Right lobe of liver (tissue), 6 donors: ENCODE results near the gene PDCD1. TPM values are rescaled to one million over a fixed set of nuclear protein-coding genes. Genes with fewer than 3 reads are reported as not detected.

Source experiments
- ATAC-seq, 4 donors: fragments of 200-7000 bp; cut with Tn5 transposase; one replicate each; pipeline ENCODE4 v1.9.1; 2020; ENCODE audit warnings: mild to moderate bottlenecking in 4 of 4, moderate library complexity in 4 of 4
- DNase-seq, 3 donors: peaks; one replicate each; pipeline ENCODE4 v3.0.0-alpha.2; 2020
- H3K27ac ChIP-seq, 3 donors: fragments of 200-600 bp; one replicate each; pipeline ENCODE4 v1.8.0; 2022
- H3K27me3 ChIP-seq, 2 donors: fragments of 200-600 bp; one replicate each; pipeline ENCODE4 v1.8.0; 2022
- H3K36me3 ChIP-seq, 4 donors: fragments of 200-600 bp; sonication (generic) in 1 of 4; one replicate each; pipeline versions ENCODE4 v1.5.1 to v1.8.0; 2017 to 2022; ENCODE audit warnings: control low read depth in 1 of 4
- H3K4me1 ChIP-seq, 4 donors: fragments of 200-600 bp; sonication (generic) in 1 of 4; one replicate each; pipeline versions ENCODE4 v1.5.1 to v1.8.0; 2017 to 2022; ENCODE audit warnings: control low read depth in 1 of 4
- H3K4me3 ChIP-seq, 3 donors: fragments of 200-600 bp; one replicate each; pipeline ENCODE4 v1.8.0; 2022
- H3K9me3 ChIP-seq, 4 donors: fragments of 200-600 bp; sonication (generic) in 1 of 4; one replicate each; pipeline versions ENCODE4 v1.5.1 to v1.8.0; 2017 to 2022; ENCODE audit warnings: control low read depth in 1 of 4
- POLR2A ChIP-seq: fragments of 450-650 bp; IDR thresholded peaks from one replicate; pipeline ENCODE4 v1.6.1; 2017; ENCODE audit warnings: antibody characterized with exemption, mild to moderate bottlenecking
- WGBS: methylation state at CpG from one replicate; pipeline ENCODE4 v1.1.6; 2018; ENCODE audit warnings: low coverage, low lambda C conversion rate; ENCODE audit not compliant: insufficient coverage; ENCODE audit errors: missing lambda C conversion rate; 5-methylcytosine and 5-hydroxymethylcytosine counted together
- intact Hi-C, 2 donors: fragments of 100-400 bp; cut with DNase I; formaldehyde crosslinking; loops; one replicate each; pipeline versions ENCODE4 v1.11.2 to v1.14.1; 2022
- total RNA-seq, 6 experiments: library from RNA; depleted of rRNA in 2 of 6; stranded (reverse); fragments of >200 nt in 2 of 6; fragmentation: NEBNext Ultra II Directional in 3 of 6; extraction: Animal tissue kit (Norgen Biotek cat#: 25700) in 3 of 6; gene quantifications; one replicate each; pipeline versions ENCODE4 v1.1.0 to v1.2.4, GENCODE V29; 2016 to 2023
- TF ChIP-seq, protein P1 (sequence below), 4 donors: fragments of 200-600 bp in 3 of 4; fragments of 450-650 bp in 1 of 4; IDR thresholded peaks; one replicate each; pipeline versions ENCODE4 v1.5.1 to v1.8.0; 2016 to 2022; ENCODE audit warnings: antibody characterized with exemption in 4 of 4, mild to moderate bottlenecking in 2 of 4
- donor health status: DM: no; HTN: yes; CAD: no.
- donor health status: DM: no; HTN: no; CAD: no.
- donor health status: DM: no; HTN: no; CAD: no.
- donor health status: DM: no; HTN: yes; CAD: no.
- donor health status: DM: no; HTN: yes; CAD: no.

Gene PDCD1
- total RNA-seq, 6 experiments from 2014 or later: 0.19 to 0.61 (median 0.20) TPM; not detected in 3

DNA sequence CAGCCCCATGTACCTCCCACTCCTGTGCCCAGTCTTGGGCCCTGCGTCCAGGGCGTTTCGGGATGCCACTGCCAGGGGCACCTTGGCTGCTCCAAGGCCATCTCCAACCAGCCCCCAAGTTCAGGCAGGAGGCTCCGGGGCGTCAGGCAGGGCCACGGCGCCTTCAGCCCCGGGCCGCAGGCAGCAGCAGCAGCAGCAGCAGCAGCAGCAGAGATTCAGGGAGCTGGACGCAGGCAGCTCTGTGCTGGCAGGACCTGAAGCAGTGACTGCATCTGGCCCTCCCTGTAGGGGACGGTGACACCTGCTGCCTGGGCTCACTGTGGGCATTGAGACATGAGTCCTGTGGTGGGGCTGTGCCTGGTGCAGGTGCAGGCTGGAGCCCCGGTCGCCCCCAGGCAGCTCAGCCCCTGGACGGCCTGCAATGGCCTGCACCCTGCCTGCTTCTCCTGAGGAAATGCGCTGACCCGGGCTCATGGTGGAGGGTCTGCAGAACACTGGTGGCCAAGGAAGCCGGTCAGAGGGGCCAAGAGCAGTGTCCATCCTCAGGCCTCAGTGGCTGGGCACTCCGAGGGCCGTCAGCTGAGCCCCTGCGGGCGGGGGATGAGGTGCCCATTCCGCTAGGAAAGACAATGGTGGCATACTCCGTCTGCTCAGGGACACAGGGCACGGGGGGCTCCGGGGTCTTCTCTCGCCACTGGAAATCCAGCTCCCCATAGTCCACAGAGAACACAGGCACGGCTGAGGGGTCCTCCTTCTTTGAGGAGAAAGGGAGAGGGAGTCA, 8.0 kb downstream of the PDCD1 start:
- no peaks in the 10 kb centered on the region for H3K36me3 ChIP-seq
- H3K4me1 ChIP-seq: no peaks in the 10 kb centered on the region
- ATAC-seq (peak in 1 of 4 donors; percentile 16), DNase-seq (no peak)
- no peak overlapping the region for H3K4me3 ChIP-seq
- H3K27ac ChIP-seq: no peak overlapping the region
- intact Hi-C loops: no loop called here
- WGBS: 50% methylated on average over 1 of the region's 27 CpGs
- H3K27me3 ChIP-seq: no peaks in the 10 kb centered on the region
- no peaks in the 10 kb centered on the region for H3K9me3 ChIP-seq
- TF ChIP-seq POLR2A: no peak
- TF ChIP-seq, protein P1, sequence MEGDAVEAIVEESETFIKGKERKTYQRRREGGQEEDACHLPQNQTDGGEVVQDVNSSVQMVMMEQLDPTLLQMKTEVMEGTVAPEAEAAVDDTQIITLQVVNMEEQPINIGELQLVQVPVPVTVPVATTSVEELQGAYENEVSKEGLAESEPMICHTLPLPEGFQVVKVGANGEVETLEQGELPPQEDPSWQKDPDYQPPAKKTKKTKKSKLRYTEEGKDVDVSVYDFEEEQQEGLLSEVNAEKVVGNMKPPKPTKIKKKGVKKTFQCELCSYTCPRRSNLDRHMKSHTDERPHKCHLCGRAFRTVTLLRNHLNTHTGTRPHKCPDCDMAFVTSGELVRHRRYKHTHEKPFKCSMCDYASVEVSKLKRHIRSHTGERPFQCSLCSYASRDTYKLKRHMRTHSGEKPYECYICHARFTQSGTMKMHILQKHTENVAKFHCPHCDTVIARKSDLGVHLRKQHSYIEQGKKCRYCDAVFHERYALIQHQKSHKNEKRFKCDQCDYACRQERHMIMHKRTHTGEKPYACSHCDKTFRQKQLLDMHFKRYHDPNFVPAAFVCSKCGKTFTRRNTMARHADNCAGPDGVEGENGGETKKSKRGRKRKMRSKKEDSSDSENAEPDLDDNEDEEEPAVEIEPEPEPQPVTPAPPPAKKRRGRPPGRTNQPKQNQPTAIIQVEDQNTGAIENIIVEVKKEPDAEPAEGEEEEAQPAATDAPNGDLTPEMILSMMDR (IDR thresholded peaks at IDR 0.05): no peak

DNA sequence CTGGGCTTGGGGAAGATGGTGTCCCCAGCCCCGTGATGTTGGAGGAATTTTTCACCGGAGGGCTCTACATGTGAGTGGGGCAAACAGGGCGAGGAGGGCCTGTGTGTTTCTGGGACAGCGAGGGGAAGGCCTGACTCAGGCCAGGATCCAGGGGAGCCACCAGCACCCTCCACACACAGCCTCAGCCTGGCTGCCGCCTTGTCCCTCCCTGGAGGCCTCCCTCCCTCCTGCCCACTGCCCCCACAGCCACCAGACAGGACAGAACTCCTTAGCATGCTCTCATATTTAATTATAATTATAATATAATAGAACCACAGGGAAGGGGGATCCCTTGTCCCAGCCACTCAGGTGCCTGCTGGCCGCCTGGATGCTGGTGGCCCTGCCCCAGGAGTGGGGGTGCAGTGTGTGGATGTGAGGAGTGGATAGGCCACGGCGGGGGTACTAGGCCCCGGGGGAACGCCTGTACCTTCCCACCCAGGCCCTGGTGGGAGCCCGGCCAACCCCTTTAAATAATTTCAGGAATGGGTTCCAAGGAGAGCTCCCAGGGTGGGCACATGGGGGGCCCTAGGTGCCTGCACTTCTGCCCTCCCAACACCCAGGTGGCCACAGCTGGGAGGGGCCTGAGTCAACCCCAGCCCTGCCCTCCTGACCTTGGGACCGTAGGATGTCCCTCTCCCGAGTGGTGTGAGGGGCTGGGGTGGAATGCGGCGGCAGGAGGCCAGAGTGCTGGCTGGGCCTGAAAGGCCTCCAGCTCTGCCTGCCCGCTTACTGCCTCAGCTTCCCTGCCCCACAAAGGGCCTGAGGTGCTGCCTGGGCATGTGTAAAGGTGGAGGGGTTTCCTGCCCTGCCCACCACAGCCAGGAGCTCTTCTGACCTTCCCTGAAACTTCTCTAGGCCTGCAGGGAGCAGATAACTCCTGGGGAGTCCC, 8.8 kb downstream of the PDCD1 start:
- H3K36me3 ChIP-seq: no peaks in the 10 kb centered on the region
- H3K27ac ChIP-seq: no peak overlapping the region
- intact Hi-C loops: no loop called here
- H3K27me3 ChIP-seq: no peaks in the 10 kb centered on the region
- WGBS: 100% methylated on average over 1 of the region's 16 CpGs
- H3K9me3 ChIP-seq: no peaks in the 10 kb centered on the region
- peak in 1 of 4 donors; percentile 5 for ATAC-seq
- H3K4me3 ChIP-seq: no peak overlapping the region
- no peak for TF ChIP-seq POLR2A
- TF ChIP-seq, protein P1 (IDR thresholded peaks at IDR 0.05): no peak
- no peak for DNase-seq
- H3K4me1 ChIP-seq: peaks cover 0 to 1% (median 0%) of the 10 kb centered on the region in 4 donors

DNA sequence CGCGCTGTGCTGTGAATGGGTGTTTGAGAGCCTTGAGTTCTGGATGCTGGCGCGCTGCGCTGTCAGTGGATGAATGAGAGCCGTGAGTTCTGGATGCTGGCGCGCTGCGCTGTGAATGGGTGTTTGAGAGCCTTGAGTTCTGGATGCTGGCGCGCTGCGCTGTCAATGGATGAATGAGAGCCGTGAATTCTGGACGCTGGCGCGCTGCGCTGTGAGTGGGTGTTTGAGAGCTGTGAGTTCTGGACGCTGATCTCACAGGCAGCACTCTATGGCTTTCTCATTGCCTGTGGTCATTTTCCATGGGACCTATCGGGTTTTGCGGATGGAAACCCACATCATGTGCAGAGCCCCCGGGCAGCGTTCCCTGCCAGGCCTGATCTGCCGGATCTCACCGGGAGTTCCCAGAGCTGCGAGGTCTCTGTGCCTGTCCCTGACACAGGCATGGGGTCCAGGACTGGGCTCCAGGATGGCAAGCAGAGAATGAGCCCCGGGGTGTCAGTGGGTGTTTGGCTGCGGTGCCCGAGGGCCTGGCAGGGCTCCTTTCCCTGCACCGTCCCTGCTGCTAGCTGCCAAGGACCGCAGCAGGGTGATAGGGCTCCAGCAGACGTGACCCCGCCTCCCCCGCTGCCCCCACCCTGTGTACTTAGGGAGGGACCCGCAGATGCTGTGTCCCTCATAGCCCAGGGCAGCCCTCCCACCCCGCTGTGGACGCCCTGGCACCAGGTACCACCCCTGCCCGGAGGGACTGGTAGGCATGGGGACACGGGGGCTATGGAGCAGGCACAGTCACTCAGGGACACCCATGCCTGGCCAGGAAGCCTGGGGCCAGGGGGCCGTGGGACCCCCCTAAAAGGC, 9.7 kb downstream of the PDCD1 start:
- Histone ChIP-seq H3K4me1 (peaks cover 0 to 6% (median 2%) of the 10 kb centered on the region in 4 donors), H3K27me3 (no peaks in the 10 kb centered on the region), H3K27ac (no peak overlapping the region), H3K9me3 (no peaks in the 10 kb centered on the region), H3K4me3 (no peak overlapping the region), H3K36me3 (no peaks in the 10 kb centered on the region)
- TF ChIP-seq, protein P1 (IDR thresholded peaks at IDR 0.05): no peak
- TF ChIP-seq POLR2A: no peak
- 96% methylated on average over 18 of the region's 39 CpGs for WGBS
- DNase-seq (no peak), ATAC-seq (no peak)
- intact Hi-C loops: no loop called here

DNA sequence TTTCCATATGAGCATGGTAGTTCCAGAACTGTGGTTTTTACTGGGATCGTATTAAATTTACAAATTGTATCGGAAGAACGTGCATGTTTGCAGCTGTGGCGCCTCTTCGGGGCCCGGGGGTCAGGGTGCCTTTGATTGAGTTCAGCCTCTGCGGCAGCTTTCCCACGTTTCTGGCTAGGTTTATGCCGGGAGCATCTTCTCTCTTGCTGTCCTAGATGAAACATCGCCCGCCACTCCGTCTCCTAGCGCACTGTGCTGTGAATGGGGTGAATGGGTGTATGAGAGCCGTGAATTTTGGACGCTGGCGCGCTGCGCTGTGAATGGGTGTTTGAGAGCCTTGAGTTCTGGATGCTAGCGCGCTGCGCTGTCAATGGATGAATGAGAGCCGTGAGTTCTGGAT, 12.3 kb downstream of the PDCD1 start:
- Histone ChIP-seq H3K4me3 (no peak overlapping the region), H3K36me3 (no peaks in the 10 kb centered on the region), H3K9me3 (no peaks in the 10 kb centered on the region), H3K27ac (no peak overlapping the region), H3K27me3 (no peaks in the 10 kb centered on the region), H3K4me1 (peaks cover 0 to 6% (median 2%) of the 10 kb centered on the region in 4 donors)
- WGBS: 79% methylated on average over 18 of the region's 22 CpGs
- TF ChIP-seq, protein P1 (IDR thresholded peaks at IDR 0.05): no peak
- TF ChIP-seq POLR2A: no peak
- intact Hi-C loops: no loop called here
- DNase-seq (no peak), ATAC-seq (no peak)
